Neutrophil (primary cell): ENCODE measurements around the gene CAMK2N1.

Experiments used
- H3K27ac ChIP-seq: fragments of 200-600 bp; sonication (generic); 2 replicates; pipeline ENCODE4 v1.5.1; 2016; ENCODE audit warnings: mild to moderate bottlenecking, moderate library complexity
- H3K27me3 ChIP-seq: fragments of 200-600 bp; sonication (generic); 2 replicates; pipeline ENCODE4 v1.6.0; 2016; ENCODE audit warnings: mild to moderate bottlenecking
- H3K36me3 ChIP-seq: fragments of 200-600 bp; sonication (generic); 2 replicates; pipeline ENCODE4 v1.5.1; 2017
- H3K4me1 ChIP-seq, 2 experiments: fragments of 200-600 bp in 1 of 2; sonication (generic) in 1 of 2; 1 replicate in 1 of 2; 2 replicates in 1 of 2; pipeline versions ENCODE4 v1.5.1 to v1.6.1; 2013 to 2016; ENCODE audit warnings: low read depth in 1 of 2, low read length in 1 of 2, mild to moderate bottlenecking in 1 of 2, moderate library complexity in 1 of 2; ENCODE audit not compliant: control insufficient read depth in 1 of 2, insufficient read depth in 1 of 2
- H3K4me3 ChIP-seq, 2 experiments: fragments of 200-600 bp in 1 of 2; sonication (generic) in 1 of 2; 1 replicate in 1 of 2; 2 replicates in 1 of 2; pipeline ENCODE4 v1.5.1; 2013 to 2016; ENCODE audit warnings: low read depth in 1 of 2, low read length in 1 of 2, mild to moderate bottlenecking in 1 of 2, moderate library complexity in 1 of 2
- H3K9me3 ChIP-seq: fragments of 200-600 bp; sonication (generic); 2 replicates; pipeline ENCODE4 v1.5.1; 2016
- TF ChIP-seq, protein P1 (sequence below): fragments of 200-600 bp; sonication (generic); IDR thresholded peaks from 2 replicates; pipeline ENCODE4 v1.5.1; 2016; ENCODE audit warnings: antibody characterized with exemption

The CAMK2N1 gene

DNA sequence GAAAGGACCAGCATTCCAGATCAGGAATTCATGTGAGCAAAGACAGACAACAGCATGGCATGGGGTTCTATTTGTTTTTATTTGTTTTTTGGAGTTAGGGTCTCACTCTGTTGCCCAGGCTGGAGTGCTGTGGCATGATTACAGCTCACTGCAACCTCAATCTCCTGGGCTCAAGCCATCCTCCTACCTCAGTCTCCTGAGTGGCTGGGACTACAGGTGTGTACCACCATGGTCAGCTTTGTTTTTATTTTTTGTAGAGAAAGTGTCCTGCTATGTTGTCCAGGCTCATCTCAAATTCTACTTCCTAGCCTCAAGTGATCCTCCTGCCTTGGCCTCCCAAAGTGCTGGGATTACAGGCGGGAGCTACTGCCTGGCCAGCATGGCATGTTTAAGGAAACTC, 9.7 kb upstream of the CAMK2N1 start:
- TF ChIP-seq, protein P1, sequence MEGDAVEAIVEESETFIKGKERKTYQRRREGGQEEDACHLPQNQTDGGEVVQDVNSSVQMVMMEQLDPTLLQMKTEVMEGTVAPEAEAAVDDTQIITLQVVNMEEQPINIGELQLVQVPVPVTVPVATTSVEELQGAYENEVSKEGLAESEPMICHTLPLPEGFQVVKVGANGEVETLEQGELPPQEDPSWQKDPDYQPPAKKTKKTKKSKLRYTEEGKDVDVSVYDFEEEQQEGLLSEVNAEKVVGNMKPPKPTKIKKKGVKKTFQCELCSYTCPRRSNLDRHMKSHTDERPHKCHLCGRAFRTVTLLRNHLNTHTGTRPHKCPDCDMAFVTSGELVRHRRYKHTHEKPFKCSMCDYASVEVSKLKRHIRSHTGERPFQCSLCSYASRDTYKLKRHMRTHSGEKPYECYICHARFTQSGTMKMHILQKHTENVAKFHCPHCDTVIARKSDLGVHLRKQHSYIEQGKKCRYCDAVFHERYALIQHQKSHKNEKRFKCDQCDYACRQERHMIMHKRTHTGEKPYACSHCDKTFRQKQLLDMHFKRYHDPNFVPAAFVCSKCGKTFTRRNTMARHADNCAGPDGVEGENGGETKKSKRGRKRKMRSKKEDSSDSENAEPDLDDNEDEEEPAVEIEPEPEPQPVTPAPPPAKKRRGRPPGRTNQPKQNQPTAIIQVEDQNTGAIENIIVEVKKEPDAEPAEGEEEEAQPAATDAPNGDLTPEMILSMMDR: no peak

DNA sequence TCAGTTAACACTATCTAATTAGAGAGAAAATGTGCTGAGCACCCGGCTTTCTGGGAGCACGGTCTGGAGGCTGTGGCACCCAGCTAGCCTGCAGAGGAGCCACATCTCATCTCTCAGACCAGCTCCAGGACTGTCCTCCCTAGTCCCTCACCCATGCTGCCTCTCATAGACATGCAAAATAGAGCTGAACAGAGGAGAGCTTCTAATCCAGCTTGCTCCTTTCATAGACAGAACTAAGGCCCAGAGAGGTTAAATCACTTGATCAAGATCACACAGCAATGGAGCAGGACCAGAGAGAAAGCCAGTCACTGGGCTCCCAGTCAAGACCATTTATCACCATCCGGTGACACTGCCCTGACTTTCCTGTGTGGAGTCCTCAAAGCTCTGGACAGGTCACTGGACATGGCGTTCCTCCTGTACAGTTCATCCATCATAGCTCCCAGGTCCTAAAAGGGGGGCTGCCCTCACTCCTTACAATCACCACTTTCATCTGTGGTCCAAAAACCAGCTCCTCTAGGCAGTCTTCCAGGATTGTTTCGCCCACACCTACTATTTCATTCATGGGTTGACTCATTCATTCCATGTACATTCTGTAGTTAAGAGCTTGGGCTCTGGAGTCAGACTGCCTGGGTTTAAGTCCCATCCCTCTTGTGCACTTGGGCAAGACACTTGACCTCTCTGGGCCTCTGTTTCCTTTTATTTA, 8.8 kb upstream of the CAMK2N1 start:
- no peaks in the 10 kb centered on the region for H3K9me3 ChIP-seq
- no peak overlapping the region for H3K4me3 ChIP-seq
- no peak overlapping the region for H3K27ac ChIP-seq
- TF ChIP-seq, protein P1: no peak
- peaks cover 58% of the 10 kb centered on the region for H3K27me3 ChIP-seq
- H3K36me3 ChIP-seq: peaks cover 29% of the 10 kb centered on the region
- peaks cover 14 to 15% of the 10 kb centered on the region in 2 experiments for H3K4me1 ChIP-seq

More for the DNA sequence above, 9.7 kb upstream of the CAMK2N1 start:
- H3K27ac ChIP-seq: no peak overlapping the region
- H3K36me3 ChIP-seq: peaks cover 38% of the 10 kb centered on the region
- peaks cover 14 to 15% of the 10 kb centered on the region in 2 experiments for H3K4me1 ChIP-seq
- peaks cover 49% of the 10 kb centered on the region for H3K27me3 ChIP-seq
- no peaks in the 10 kb centered on the region for H3K9me3 ChIP-seq
- no peak overlapping the region for H3K4me3 ChIP-seq

DNA sequence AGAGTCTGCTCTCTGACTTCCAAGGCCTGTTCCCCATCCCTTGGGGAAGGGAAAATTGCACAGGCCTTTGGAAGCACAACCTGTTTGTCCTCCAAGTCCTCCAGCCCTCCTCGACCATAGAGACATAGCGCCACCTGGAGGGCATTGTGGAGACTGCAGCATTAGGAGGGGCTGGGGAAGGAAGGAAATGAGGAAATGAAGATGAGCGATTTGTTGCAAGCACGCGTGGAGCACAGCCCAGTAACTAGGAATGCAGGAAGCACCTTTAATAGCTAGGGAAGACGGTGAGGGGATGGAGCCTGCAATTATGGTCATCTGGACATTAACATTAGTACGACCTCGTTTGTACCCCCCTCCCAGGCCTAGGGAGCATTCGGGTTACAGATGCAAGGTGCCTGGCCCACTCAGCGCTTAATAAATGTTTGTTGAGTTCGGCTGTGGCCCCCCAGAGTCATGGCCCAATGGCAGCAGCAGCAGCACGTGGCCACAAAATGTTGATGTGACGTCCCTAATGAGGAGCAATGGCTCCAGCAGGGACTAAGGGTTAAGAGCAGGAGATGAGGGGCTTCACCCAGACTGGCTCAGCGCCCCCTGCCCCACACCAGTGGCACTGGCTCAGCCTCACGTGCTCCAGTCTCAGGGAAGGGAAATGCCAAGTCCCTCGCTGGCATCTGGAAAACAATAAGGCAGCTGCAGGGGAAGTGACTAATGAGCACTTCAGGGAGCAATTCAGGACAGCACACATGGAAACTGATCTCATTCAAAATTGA, 8.0 kb upstream of the CAMK2N1 start:
- TF ChIP-seq, protein P1: peak; percentile 92
- H3K27ac ChIP-seq: no peak overlapping the region

DNA sequence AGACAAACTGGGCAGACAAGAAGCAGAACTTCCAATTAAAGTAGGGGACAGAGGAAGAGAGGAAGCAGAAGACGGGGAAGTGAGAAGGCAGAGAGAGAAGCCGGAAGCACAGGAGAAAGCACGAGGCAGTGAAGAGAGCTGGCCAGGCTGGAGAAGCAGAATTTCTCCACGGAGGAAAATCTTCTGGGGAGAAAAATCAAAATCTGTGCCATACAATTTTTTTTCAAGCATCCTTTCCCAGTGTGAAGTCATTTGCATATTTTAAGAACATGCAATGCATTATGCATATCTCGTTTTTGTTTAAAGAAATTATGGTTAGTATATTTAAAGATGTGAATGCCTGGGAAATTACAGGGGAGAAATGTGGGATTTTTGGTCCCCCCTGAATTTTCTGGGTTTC, 7.3 kb upstream of the CAMK2N1 start:
- no peak overlapping the region for H3K27ac ChIP-seq
- no peaks in the 10 kb centered on the region for H3K9me3 ChIP-seq
- no peak overlapping the region for H3K4me3 ChIP-seq
- peaks cover 15% of the 10 kb centered on the region for H3K36me3 ChIP-seq
- TF ChIP-seq, protein P1: no peak
- peaks cover 14 to 15% of the 10 kb centered on the region in 2 experiments for H3K4me1 ChIP-seq
- peaks cover 72% of the 10 kb centered on the region for H3K27me3 ChIP-seq

More for the DNA sequence above, 8.0 kb upstream of the CAMK2N1 start:
- peaks cover 65% of the 10 kb centered on the region for H3K27me3 ChIP-seq
- no peaks in the 10 kb centered on the region for H3K9me3 ChIP-seq
- peaks cover 22% of the 10 kb centered on the region for H3K36me3 ChIP-seq
- H3K4me3 ChIP-seq: no peak overlapping the region
- H3K4me1 ChIP-seq: peaks cover 14 to 15% of the 10 kb centered on the region in 2 experiments

DNA sequence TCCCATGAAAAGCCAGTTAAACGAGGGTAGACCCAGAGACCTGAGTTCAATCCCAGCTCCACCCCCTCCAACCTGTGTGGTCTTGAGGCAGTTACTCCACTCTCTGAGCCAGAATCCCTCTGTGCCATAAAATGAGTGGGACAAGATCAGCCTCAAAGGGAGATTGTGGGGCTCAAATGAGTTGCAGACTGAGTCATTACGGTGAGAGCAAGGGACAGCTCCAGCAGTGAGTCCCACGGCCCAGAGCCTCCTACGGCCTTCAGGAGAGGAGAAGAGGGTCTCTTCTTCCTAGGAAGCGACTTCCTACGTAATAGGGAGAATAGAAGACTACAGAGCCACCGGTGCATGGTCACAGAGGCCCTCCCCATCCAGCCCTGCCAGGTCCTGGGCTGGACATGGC, 6.7 kb upstream of the CAMK2N1 start:
- Histone ChIP-seq H3K4me1 (peaks cover 14 to 15% of the 10 kb centered on the region in 2 experiments), H3K36me3 (peaks cover 9% of the 10 kb centered on the region), H3K4me3 (no peak overlapping the region), H3K27me3 (peaks cover 78% of the 10 kb centered on the region), H3K27ac (no peak overlapping the region), H3K9me3 (no peaks in the 10 kb centered on the region)
- TF ChIP-seq, protein P1: no peak
